HepG2 (cell line): Measurements from ENCODE around the gene SNCA. TPM values are rescaled to one million over a fixed set of nuclear protein-coding genes. Genes with fewer than 3 reads are reported as not detected.

Experiments
- CREM ChIP-seq, 2 experiments: sonication (generic) in 1 of 2; formaldehyde crosslinking in 1 of 2; IDR thresholded peaks; 2 replicates each; pipeline versions ENCODE4 v1.4.0 to v1.6.1; 2016 to 2020; ENCODE audit warnings: antibody characterized with exemption in 1 of 2, mild to moderate bottlenecking in 1 of 2, missing genetic modification reagents in 1 of 2
- DPF2 ChIP-seq: sonication (generic); formaldehyde crosslinking; IDR thresholded peaks from 2 replicates; pipeline ENCODE4 v1.4.0; 2020; ENCODE audit warnings: mild to moderate bottlenecking, low read depth, missing genetic modification reagents, borderline replicate concordance
- FOXA3 ChIP-seq: IDR thresholded peaks from 2 replicates; pipeline ENCODE4 v1.6.1; 2016; ENCODE audit warnings: missing genetic modification reagents, missing compliant biosample characterization
- ISL2 ChIP-seq: sonication (generic); formaldehyde crosslinking; IDR thresholded peaks from 2 replicates; pipeline ENCODE4 v1.5.0; 2020; ENCODE audit warnings: missing genetic modification reagents
- KAT8 ChIP-seq: IDR thresholded peaks from 2 replicates; pipeline ENCODE4 v1.6.1; 2016; ENCODE audit warnings: missing genetic modification reagents, missing compliant biosample characterization
- KLF6 ChIP-seq: IDR thresholded peaks from 2 replicates; pipeline ENCODE4 v1.8.0; 2016; ENCODE audit warnings: missing biosample characterization, missing genetic modification reagents
- MIXL1 ChIP-seq: IDR thresholded peaks from 2 replicates; pipeline ENCODE4 v1.6.1; 2016
- PHF21A ChIP-seq: sonication (generic); formaldehyde crosslinking; IDR thresholded peaks from 2 replicates; pipeline ENCODE4 v1.5.0; 2020; ENCODE audit warnings: mild to moderate bottlenecking, missing genetic modification reagents
- POGZ ChIP-seq: sonication (generic); formaldehyde crosslinking; IDR thresholded peaks from 2 replicates; pipeline ENCODE4 v1.4.0; 2020; ENCODE audit warnings: mild to moderate bottlenecking, missing genetic modification reagents
- PPARG ChIP-seq: conservative IDR thresholded peaks from 2 replicates; pipeline ENCODE4 v1.6.1; 2016; ENCODE audit warnings: missing biosample characterization, missing genetic modification reagents
- RXRB ChIP-seq: IDR thresholded peaks from 2 replicates; pipeline ENCODE4 v1.6.1; 2016; ENCODE audit warnings: borderline replicate concordance, missing genetic modification reagents, missing compliant biosample characterization
- SOX6 ChIP-seq, 2 experiments: fragments of 450-650 bp in 1 of 2; sonication (generic) in 1 of 2; formaldehyde crosslinking in 1 of 2; IDR thresholded peaks; 2 replicates each; pipeline versions ENCODE4 v1.4.0 to v1.6.1; 2017 to 2020; ENCODE audit warnings: antibody characterized with exemption in 1 of 2, mild to moderate bottlenecking in 1 of 2, missing genetic modification reagents in 1 of 2
- ZMYM3 ChIP-seq: sonication (generic); formaldehyde crosslinking; IDR thresholded peaks from 2 replicates; pipeline ENCODE4 v1.5.1; 2020; ENCODE audit warnings: mild to moderate bottlenecking, missing genetic modification reagents
- ZNF205 ChIP-seq: IDR thresholded peaks from 2 replicates; pipeline ENCODE4 v1.6.1; 2018; ENCODE audit warnings: missing biosample characterization, missing genetic modification reagents
- ZNF614 ChIP-seq: IDR thresholded peaks from 2 replicates; pipeline ENCODE4 v1.6.1; 2018; ENCODE audit warnings: missing biosample characterization, missing genetic modification reagents, inconsistent platforms, borderline replicate concordance
- ZNF713 ChIP-seq: sonication (generic); formaldehyde crosslinking; IDR thresholded peaks from 2 replicates; pipeline ENCODE4 v1.4.0; 2020; ENCODE audit warnings: mild to moderate bottlenecking, missing genetic modification reagents
- polyA plus RNA-seq, 8 experiments: library from polyadenylated mRNA; depleted of rRNA in 3 of 8; stranded (reverse) in 7 of 8; unstranded in 1 of 8; fragments of >200 nt; fragmentation: Illumina TruSeq in 4 of 8; extraction: Trizol in 4 of 8; gene quantifications; 2 replicates each; pipeline versions ENCODE4 v1.2.1 to v1.2.3, GENCODE V29; 2011 to 2016; ENCODE audit warnings: low read depth in 4 of 8, missing spikeins in 1 of 8, mixed read lengths in 1 of 8; ENCODE audit not compliant: insufficient read depth in 1 of 8
- total RNA-seq, 5 experiments: library from RNA; depleted of rRNA; stranded (reverse); fragments of >200 nt; fragmentation: Illumina TruSeq; extraction: Trizol; gene quantifications; 2 replicates each; pipeline ENCODE4 v1.2.3, GENCODE V29; 2016; ENCODE audit warnings: low read depth in 1 of 5
- TF ChIP-seq, protein P1 (sequence below): fragments of 450-650 bp; IDR thresholded peaks from 2 replicates; pipeline ENCODE4 v1.6.1; 2017
- TF ChIP-seq, protein P2 (sequence below): sonication (generic); formaldehyde crosslinking; IDR thresholded peaks from 2 replicates; pipeline ENCODE4 v1.4.0; 2020; ENCODE audit warnings: missing genetic modification reagents
- TF ChIP-seq, protein P3 (sequence below): sonication (generic); formaldehyde crosslinking; IDR thresholded peaks from 2 replicates; pipeline ENCODE4 v1.4.0; 2020; ENCODE audit warnings: missing genetic modification reagents
- TF ChIP-seq, protein P4 (sequence below): sonication (generic); formaldehyde crosslinking; conservative IDR thresholded peaks from 2 replicates; pipeline ENCODE4 v1.4.0; 2020; ENCODE audit warnings: mild to moderate bottlenecking, missing genetic modification reagents, moderate library complexity
- TF ChIP-seq, protein P5 (sequence below): sonication (generic); formaldehyde crosslinking; IDR thresholded peaks from 2 replicates; pipeline ENCODE4 v1.4.0; 2020; ENCODE audit warnings: missing genetic modification reagents, borderline replicate concordance

Gene SNCA
- total and polyA plus RNA-seq, 2 of the 13 experiments (the other 11 are each of a cell fraction or from before 2014, with no cell fraction given) = not detected

DNA sequence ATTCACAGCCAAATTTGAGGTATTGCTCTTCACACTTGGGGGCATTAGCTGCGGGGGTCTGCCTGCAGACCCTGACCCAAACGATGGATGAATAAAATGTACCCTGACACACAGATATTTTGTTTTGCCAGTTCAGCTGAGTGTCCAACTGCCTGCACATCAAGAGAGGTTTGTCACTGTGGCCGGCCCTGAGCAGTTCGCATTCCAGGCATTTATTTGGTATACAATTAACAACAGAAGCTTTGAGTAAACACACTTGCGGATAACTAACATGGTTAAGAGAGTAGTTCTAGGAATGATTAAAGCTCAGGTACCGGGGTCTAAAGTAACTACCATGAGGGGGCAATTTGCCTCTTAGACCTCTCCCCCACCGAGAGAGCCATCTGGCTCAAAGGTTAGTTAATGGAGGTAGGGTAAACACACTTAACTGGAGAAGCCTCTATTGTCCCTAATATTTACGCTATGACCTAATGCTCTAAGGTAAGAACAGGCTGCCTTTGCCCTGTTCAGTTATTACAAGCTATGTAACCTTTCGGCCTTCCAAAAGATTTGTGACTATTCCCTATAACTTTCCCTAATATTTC is 162.0 kb downstream of the SNCA start (continued):
- TF ChIP-seq CREM (IDR thresholded peaks at IDR 0.05) = no peak
- TF ChIP-seq CREM (CRISPR knock-in tag; IDR thresholded peaks at IDR 0.05) = no peak
- 0 out of 2 replicates have a peak, but pooled peaks have one; percentile 36 for TF ChIP-seq DPF2 (CRISPR knock-in tag)
- TF ChIP-seq SOX6 (IDR thresholded peaks at IDR 0.05) = no peak
- peak; percentile 90 for TF ChIP-seq SOX6 (CRISPR knock-in tag; IDR thresholded peaks at IDR 0.05)
- TF ChIP-seq RXRB (CRISPR knock-in tag) = 0 out of 2 replicates have a peak, but pooled peaks have one; percentile 29
- TF ChIP-seq POGZ (CRISPR knock-in tag) = peak; percentile 54; the same call in 1 of the 2 replicates
- TF ChIP-seq FOXA3 (CRISPR knock-in tag) = peak; percentile 59
- TF ChIP-seq MIXL1 (CRISPR knock-in tag) = peak; percentile 64
- 0 out of 2 replicates have a peak, but pooled peaks have one; percentile 40 for TF ChIP-seq ISL2 (CRISPR knock-in tag)
- TF ChIP-seq, protein P1, sequence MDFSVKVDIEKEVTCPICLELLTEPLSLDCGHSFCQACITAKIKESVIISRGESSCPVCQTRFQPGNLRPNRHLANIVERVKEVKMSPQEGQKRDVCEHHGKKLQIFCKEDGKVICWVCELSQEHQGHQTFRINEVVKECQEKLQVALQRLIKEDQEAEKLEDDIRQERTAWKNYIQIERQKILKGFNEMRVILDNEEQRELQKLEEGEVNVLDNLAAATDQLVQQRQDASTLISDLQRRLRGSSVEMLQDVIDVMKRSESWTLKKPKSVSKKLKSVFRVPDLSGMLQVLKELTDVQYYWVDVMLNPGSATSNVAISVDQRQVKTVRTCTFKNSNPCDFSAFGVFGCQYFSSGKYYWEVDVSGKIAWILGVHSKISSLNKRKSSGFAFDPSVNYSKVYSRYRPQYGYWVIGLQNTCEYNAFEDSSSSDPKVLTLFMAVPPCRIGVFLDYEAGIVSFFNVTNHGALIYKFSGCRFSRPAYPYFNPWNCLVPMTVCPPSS = no peak
- TF ChIP-seq, protein P2, sequence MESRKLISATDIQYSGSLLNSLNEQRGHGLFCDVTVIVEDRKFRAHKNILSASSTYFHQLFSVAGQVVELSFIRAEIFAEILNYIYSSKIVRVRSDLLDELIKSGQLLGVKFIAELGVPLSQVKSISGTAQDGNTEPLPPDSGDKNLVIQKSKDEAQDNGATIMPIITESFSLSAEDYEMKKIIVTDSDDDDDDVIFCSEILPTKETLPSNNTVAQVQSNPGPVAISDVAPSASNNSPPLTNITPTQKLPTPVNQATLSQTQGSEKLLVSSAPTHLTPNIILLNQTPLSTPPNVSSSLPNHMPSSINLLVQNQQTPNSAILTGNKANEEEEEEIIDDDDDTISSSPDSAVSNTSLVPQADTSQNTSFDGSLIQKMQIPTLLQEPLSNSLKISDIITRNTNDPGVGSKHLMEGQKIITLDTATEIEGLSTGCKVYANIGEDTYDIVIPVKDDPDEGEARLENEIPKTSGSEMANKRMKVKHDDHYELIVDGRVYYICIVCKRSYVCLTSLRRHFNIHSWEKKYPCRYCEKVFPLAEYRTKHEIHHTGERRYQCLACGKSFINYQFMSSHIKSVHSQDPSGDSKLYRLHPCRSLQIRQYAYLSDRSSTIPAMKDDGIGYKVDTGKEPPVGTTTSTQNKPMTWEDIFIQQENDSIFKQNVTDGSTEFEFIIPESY = no peak
- TF ChIP-seq PPARG = peak; percentile 70
- no peak for TF ChIP-seq KLF6 (CRISPR knock-in tag)
- TF ChIP-seq ZNF614 (CRISPR knock-in tag) = 0 out of 2 replicates have a peak, but pooled peaks have one; percentile 29
- TF ChIP-seq, protein P3, sequence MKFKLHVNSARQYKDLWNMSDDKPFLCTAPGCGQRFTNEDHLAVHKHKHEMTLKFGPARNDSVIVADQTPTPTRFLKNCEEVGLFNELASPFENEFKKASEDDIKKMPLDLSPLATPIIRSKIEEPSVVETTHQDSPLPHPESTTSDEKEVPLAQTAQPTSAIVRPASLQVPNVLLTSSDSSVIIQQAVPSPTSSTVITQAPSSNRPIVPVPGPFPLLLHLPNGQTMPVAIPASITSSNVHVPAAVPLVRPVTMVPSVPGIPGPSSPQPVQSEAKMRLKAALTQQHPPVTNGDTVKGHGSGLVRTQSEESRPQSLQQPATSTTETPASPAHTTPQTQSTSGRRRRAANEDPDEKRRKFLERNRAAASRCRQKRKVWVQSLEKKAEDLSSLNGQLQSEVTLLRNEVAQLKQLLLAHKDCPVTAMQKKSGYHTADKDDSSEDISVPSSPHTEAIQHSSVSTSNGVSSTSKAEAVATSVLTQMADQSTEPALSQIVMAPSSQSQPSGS (CRISPR knock-in tag) = peak; percentile 78
- no peak for TF ChIP-seq ZNF205
- TF ChIP-seq KAT8 (CRISPR knock-in tag) = 0 out of 2 replicates have a peak, but pooled peaks have one; percentile 23
- TF ChIP-seq, protein P4, sequence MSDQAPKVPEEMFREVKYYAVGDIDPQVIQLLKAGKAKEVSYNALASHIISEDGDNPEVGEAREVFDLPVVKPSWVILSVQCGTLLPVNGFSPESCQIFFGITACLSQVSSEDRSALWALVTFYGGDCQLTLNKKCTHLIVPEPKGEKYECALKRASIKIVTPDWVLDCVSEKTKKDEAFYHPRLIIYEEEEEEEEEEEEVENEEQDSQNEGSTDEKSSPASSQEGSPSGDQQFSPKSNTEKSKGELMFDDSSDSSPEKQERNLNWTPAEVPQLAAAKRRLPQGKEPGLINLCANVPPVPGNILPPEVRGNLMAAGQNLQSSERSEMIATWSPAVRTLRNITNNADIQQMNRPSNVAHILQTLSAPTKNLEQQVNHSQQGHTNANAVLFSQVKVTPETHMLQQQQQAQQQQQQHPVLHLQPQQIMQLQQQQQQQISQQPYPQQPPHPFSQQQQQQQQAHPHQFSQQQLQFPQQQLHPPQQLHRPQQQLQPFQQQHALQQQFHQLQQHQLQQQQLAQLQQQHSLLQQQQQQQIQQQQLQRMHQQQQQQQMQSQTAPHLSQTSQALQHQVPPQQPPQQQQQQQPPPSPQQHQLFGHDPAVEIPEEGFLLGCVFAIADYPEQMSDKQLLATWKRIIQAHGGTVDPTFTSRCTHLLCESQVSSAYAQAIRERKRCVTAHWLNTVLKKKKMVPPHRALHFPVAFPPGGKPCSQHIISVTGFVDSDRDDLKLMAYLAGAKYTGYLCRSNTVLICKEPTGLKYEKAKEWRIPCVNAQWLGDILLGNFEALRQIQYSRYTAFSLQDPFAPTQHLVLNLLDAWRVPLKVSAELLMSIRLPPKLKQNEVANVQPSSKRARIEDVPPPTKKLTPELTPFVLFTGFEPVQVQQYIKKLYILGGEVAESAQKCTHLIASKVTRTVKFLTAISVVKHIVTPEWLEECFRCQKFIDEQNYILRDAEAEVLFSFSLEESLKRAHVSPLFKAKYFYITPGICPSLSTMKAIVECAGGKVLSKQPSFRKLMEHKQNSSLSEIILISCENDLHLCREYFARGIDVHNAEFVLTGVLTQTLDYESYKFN (CRISPR knock-in tag) = peak; percentile 80
- peak; percentile 73 for TF ChIP-seq ZMYM3 (CRISPR knock-in tag)
- TF ChIP-seq ZNF713 = no peak
- TF ChIP-seq, protein P5, sequence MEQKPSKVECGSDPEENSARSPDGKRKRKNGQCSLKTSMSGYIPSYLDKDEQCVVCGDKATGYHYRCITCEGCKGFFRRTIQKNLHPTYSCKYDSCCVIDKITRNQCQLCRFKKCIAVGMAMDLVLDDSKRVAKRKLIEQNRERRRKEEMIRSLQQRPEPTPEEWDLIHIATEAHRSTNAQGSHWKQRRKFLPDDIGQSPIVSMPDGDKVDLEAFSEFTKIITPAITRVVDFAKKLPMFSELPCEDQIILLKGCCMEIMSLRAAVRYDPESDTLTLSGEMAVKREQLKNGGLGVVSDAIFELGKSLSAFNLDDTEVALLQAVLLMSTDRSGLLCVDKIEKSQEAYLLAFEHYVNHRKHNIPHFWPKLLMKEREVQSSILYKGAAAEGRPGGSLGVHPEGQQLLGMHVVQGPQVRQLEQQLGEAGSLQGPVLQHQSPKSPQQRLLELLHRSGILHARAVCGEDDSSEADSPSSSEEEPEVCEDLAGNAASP = no peak
- 0 out of 2 replicates have a peak, but pooled peaks have one; percentile 22 for TF ChIP-seq PHF21A (CRISPR knock-in tag)
